GM21528 (cell line): Measurements from ENCODE around the gene ANKRD35.
"Not testable (repeated sequence)": the region's sequence is repeated elsewhere in the genome, so short reads cannot be mapped to it uniquely, and the experiment has no call there.

Source experiments
- ATAC-seq: cut with Tn5 transposase; IDR thresholded peaks from one replicate; pipeline ENCODE4 v1.9.1; 2021; ENCODE audit warnings: mild to moderate bottlenecking, moderate library complexity; ENCODE audit not compliant: unreplicated experiment, low FRiP score

ANKRD35 gene, protein sequence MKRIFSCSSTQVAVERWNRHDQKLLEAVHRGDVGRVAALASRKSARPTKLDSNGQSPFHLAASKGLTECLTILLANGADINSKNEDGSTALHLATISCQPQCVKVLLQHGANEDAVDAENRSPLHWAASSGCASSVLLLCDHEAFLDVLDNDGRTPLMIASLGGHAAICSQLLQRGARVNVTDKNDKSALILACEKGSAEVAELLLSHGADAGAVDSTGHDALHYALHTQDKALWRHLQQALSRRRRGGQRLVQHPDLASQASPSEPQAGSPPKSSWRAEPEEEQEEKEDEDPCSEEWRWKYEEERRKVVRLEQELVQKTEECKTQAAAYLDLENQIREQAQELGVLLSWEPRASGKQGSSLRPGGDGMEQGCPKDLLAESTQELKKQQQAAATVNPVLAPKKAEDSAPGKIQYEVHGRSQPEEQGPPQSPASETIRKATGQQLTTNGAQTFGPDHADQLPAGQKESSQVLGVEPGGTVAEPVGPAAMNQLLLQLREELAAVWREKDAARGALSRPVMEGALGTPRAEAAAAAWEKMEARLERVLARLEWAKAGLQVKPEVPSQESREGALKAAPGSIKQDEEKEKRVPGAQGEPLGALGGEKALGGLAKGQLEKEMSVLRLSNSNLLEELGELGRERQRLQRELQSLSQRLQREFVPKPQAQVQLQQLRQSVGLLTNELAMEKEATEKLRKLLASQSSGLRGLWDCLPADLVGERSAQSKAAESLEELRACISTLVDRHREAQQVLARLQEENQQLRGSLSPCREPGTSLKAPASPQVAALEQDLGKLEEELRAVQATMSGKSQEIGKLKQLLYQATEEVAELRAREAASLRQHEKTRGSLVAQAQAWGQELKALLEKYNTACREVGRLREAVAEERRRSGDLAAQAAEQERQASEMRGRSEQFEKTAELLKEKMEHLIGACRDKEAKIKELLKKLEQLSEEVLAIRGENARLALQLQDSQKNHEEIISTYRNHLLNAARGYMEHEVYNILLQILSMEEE

DNA sequence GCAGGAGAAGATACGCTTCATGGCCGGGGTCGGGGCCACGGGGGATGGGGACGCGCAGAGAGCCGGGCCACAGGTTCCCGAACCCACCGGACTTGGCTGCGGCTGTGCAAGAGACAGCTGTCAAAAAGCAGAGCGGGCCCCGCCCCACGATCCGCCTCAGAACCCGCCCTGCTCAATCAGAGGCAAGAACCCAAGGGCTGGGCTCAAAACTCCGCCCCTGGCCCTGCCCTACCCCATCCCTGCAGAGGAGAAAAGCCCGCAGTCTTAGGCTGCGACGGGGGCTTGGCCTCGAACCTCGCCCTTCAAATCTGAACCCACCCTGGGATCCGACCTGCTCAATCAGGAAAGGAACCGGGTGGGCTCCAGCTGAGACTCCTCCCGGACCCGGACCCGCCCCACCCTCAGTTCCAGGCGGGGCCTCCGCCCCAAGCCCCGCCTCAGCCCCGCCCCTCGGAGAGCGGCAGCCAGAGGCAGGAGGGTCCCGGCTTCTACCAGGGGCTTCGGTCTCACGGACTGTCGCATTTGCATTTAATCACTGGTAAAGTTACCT, at the start of gene ANKRD35:
TSS of gene ANKRD35 (minus strand) at position 129 of the 550 bp plus-strand sequence. CDS start at position 21, 108 bp downstream.
- ATAC-seq, result peak; percentile 98

DNA sequence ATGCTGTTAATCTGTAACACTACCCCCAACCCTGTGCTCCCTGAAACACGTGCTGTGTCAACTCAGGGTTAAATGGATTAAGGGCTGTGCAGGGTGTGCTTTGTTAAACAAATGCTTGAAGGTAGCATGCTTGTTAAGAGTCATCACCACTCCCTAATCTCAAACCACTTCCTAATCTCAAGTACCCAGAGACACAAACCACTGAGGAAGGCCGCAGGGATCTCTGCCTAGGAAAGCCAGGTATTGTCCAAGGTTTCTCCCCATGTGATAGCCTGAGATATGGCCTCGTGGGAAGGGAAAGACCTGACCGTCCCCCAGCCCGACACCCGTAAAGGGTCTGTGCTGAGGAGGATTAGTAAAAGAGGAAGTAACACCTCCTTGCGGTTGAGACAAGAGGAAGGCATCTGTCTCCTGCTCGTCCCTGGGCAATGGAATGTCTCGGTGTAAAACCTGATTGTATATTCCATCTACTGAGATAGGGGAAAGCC, 46.9 kb upstream of the ANKRD35 start:
- not testable (repeated sequence) for ATAC-seq

DNA sequence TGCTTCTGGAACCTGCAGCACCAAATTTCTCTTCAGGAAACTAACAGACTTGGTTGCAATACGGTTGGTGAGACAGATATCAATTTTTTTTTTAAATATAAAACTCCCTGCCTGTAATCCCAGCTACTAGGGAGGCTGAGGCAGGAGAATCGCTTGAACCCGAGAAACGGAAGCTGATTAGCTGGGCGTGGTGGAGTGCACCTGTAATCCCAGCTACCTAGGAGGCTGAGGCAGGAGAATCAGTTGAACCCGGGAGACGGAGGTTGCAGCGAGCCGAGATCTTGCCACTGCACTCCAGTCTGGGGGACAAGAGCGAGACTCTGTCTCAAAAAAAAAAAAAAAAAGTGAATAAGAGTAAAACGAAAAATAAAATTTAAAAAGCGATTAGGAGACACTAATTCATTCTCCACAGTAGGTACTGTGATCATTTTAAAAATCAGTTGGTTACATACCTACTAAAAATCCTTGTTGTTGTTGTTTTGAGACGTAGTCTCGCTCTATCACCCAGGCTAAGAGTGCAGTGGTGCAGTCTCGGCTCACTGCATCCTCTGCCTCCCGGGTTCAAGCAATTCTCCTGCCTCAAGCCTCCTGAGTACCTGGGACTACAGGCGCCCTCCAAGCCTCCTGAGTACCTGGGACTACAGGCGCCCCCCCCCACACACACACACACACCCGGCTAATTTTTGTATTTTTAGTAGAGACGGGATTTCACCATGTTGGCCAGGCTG, 42.4 kb upstream of the ANKRD35 start:
- no peak for ATAC-seq

DNA sequence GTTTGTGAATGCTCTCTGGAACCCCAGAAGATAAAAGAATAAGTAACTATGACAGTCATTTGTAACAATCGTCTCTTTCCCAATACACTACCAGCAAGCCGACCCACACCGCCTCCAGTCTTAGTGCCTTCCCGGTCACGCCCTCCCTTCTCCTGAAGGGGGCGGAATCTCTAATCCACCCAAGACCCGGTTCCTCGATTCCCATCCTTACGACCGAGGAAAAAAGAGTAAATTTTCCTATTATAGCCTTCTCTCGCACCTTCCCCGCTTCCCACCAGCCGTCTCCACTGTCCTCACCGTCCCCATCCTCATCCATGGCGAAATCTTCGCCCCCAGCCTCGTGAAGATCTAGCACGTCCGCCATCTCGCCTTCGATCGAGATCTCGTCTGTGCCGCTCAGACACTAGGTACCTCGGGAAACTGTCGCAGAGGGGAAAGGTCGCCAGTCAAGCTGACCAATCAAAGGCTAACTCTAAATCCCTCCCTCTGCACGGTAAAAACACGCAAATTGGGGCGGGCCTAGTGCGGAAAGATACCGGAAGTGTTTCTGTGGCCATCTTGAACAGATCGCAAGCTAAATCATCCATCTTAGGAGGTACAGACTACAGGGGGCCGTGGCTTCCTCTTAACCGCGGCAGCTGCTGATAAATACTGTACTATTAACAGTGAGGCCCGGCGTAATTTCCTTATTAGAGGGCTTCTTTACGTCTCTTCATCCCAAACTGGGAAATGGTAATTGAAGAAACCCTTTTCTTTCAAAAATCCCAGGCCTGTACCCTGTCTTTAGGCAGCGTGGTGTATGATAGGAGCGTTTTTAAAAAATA, 41.6 kb upstream of the ANKRD35 start, which contains the start of gene RBM8A:
TSS of gene RBM8A (minus strand) at position 422 of the 824 bp plus-strand sequence. CDS start at position 364, 58 bp downstream.
- ATAC-seq, result peak; percentile 96

DNA sequence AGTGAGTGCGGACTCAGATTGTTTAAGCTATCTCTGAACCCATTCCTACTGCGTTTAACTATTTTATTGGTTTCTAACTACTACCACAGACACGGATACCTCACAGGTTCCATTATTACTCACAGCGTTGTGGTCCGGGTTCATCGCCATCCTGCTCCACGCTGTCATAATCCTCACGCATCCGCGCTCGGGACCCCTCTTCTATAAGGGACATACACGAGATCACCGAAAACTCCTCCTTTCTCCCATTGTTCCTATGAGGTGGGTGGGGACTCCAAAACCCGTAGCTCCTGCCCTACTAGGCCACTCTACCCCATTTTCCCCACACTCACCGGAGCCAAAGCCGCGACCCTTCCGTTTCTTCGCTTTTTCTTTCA, 41.0 kb upstream of the ANKRD35 start:
- peak; percentile 6 for ATAC-seq

DNA sequence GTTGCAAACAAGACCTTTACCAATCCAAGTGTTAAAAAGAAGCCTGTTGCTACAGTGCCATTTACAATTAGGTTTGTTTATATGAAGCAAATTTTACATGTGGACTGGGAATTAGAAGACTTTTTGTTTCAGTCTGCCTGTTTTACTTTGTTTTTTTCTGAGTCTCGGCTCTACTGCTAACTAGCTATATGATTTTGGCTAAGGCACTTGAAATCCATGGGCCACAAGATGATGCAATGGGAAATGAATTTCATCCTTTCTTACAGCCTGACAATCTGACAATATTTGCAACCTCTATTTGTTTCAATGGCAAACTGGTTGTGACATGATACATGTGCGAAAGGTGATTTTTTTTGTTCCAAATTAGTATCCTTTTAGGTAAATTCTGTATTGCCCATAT, 36.6 kb upstream of the ANKRD35 start:
- ATAC-seq, result no peak

DNA sequence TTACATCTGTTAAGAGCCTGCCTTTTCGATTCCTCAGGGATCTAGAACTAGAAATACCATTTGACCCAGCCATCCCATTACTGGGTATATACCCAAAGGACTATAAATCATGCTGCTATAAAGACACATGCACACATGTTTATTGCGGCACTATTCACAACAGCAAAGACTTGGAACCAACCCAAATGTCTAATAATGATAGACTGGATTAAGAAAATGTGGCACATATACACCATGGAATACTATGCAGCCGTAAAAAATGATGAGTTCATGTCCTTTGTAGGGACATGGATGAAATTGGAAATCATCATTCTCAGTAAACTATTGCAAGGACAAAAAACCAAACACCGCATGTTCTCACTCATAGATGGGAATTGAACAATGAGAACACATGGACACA, 34.6 kb upstream of the ANKRD35 start:
- not testable (repeated sequence) for ATAC-seq

DNA sequence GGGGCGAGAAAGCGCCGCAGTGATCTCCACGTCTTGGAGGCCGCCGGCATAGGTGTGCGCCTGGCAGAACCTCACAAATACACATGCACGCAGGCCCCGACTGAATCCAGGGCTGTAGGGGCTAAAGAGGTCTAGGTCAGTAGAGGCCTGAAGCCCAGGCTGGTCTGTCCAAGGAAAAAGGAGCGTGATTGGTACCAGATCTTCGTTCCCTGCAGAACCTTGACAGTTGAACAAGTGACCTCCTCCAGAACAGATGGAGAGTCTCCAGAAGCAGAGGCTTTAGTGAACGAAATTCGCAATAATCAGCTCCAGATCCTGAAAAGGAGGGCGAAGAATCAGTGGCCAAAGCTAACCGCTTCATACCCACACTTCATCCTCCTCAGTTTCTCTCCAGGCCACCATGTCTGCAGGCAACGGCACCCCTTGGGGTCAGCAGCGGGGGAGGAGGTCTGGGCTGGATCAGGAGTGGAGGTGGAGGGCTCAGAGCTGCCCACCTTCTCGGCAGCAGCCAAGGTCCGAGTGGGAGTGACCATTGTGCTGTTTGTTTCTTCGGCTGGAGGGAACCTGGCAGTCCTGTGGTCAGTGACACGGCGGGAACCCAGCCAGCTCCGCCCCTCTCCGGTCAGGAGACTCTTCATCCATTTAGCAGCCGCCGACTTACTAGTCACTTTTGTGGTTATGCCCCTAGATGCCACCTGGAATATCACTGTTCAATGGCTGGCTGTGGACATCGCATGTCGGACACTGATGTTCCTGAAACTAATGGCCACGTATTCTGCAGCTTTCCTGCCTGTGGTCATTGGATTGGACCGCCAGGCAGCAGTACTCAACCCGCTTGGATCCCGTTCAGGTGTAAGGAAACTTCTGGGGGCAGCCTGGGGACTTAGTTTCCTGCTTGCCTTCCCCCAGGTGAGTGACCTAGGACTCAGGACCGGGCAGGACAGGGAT, 33.6 kb upstream of the ANKRD35 start:
- peak; percentile 24 for ATAC-seq

DNA sequence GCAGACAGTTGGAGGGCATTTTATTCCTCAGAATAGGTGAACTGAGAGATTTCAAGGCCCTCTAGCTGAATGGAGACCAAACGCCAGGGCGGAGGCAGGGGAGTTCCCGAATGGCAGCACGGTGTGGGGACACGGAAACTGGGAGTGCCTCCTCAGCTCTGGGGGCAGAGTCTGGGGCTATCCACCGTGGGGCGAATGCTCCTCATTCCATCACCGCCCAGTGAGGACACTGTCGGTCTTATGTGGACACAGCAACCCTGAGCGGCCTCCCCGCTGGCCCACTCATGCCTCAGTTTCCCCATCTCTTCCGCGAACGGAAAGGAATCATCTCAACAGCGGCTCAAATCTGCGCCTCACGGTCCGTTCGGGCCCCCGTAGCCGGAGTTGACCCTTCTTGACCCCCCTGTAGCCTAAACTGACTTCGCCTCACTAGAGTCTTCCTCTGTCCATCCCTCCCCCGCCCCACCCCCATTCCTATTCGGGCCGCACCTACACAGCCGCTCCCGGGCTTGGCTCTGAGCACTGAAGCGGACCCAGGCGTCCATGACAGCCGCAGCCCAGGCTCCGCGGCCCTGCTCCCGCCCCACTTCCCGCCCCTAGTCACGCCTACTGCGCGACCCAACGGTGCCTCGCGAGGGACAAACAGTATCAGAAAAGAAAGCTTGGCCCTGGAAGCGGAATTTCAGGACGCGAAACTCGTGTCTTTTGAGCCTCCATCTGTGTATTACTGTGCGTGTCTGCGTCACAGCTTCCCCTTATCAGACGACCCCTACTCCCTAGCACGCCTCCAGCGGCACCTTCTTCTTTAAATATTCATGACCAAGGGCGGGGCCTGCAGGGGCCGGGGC, 32.7 kb upstream of the ANKRD35 start, which contains the start of gene PEX11B:
TSS of gene PEX11B (minus strand) at position 574 of the 848 bp plus-strand sequence. CDS start at position 545, 29 bp downstream.
- ATAC-seq, result peak; percentile 81

DNA sequence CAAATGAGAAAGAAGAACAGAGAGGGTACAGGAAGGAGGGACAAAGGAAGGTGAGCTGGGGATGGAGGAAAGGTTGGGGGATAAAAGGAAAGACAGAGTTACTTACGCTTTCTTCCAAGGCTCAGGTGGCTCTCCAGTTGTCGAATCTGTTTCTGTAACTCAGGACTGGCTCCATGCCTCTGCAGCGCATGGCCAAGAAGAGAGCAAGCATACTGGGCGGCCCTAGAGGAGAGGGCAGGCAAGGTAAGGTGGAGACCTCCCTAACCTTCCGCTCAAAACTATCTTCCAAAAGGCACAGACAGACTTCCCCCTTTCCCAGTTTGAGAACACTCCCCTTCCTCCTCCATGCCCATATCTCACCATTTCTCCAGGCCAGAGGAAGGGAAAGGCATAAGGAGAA, 31.9 kb upstream of the ANKRD35 start:
- no peak for ATAC-seq

DNA sequence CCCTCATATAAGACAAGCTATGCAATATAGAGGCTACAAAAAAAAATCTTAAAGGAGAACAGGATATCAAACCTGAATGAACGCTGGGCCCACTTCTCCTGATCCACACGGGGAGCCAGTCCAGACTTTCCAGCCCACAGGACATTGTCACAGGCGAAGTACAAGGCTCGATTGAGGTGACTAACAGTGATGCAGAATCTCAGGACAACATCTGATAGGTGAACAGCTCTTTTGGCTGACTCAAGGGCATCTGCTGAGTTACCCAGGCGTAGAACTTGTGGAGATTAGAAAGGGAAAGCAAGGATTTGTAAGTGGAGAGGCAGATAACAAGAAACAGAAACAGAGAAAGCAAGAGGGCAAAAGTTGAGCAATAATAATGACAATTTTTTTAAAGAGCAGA, 31.1 kb upstream of the ANKRD35 start:
- ATAC-seq, result no peak

DNA sequence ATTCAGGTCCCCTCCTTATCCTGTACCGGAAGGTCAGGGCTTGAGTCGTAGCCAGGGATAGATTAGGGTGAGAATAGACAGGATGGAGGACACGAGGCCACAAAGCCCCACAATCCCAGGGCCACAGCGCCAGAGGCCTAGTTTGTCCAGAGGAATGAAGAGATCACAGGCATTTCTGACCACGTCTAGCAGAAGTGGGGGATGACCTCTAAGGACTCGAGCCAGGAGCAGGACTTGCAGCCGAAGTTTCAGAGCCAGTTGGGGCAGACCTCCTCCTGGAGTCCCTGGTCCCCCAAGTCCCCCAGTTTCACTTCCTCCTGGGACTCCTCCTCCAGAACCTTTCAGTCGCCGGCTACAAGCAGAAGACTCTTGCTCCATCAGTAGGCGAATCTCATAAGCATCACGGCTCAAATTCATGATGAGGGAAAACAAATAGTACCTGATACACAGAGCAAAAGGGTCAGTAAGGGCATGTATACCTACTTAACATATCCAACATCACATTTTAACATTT, 26.5 kb upstream of the ANKRD35 start:
- ATAC-seq, result no peak

DNA sequence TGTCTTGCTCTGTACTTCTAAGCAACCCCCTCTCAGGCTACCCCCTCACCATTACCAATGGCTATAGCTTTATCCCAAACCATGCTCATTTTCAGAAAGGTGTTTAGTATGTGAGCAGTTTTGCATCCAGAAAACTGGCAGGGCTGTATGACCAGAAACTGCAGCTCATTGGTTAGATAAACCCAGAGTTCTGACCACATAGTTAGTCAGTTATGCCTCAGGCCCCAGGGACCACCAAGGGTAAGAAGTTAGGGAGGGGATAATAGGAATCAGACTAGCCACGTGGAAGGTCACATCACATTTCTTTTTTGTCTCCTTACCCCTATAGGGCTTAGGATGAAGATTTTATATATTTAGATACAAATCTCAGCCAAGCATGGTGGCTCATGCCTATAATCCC, 23.0 kb upstream of the ANKRD35 start:
- ATAC-seq, result no peak

DNA sequence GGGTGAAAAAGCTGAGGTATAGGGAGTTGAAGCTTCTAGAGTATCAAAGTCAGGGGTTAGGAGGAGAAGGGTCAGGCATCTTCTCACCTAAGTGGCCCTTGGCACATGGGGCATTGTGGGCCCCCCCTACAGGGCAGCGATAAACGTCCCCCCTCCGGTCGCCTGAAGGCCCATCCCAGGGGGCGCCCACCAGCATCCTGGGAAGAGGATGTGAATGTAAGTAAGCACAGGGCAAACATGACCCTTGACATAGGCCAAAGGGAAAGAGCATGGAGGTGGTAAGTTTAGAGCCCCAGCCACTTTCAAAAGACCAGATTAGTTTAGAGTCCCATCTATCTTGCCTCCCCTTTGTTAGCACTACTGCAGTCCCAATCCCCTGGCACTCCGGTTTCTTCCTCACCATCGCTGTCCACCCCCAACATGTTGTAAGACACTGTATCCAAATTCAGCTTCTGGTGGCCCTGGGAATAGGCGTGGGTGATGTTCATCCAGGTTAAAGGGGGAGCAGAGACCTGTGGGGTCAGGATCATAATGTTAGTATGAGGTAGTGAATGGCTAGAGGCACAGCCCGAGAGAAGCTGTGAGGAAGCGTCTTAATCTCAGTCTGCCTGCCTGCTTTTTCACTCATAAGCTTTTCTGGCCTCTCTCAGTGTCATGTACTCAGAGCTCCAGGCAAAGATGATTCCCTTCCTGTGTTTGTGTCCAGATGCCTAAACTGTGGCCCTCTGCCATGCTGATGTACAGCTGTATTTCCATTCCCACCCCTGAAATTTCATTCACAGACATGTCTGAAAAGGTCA, 21.5 kb upstream of the ANKRD35 start:
- no peak for ATAC-seq

DNA sequence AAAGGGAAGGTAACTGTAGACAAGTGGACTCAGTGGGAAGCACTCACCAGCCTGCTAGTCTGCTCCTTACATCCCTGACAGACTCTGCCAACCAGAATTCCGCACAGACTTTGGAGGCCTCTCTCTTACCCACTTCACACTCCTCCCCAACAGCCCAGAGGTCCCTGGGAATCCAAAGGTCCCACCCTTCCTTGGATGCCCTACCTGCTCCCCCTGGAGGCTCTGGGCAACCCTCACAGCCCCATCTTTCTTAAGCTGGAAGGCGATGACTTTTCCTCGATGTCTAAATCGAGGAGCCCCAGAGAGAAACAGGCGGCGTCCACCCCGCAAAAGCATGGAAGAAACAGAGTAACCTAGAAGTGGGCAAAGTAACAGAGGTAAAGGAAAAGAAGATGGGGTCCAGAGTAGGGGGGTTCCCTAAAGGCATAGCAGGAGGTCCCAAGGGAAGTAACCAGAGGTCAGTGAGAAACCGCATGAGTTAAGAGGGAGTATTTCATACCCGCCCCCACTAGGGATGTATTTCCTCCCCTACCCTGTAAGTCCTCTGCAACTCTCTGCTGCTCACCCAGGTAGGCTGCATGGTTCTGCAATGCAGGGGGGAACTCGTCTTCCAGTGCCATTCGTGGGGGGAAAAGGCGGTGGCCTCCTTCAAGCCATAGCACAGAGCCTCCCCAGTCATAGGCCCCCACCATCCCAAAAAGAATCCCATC, 15.8 kb upstream of the ANKRD35 start:
- no peak for ATAC-seq
